Gastrocnemius medialis (tissue), 4 donors: Measurements from ENCODE around the gene TMEM181.

Experiments used
- POLR2A ChIP-seq, 2 donors: fragments of 450-650 bp; IDR thresholded peaks; one replicate each; pipeline ENCODE4 v1.6.1; 2017; ENCODE audit warnings: antibody characterized with exemption in 2 of 2, mild to moderate bottlenecking in 2 of 2, moderate library complexity in 2 of 2
- TF ChIP-seq, protein P1 (sequence below), 5 experiments: fragments of 450-650 bp in 3 of 5; fragments of 200-600 bp in 2 of 5; sonication (generic) in 2 of 5; IDR thresholded peaks in 4 of 5; conservative IDR thresholded peaks in 1 of 5; 1 replicate in 4 of 5; 2 replicates in 1 of 5; pipeline ENCODE4 v1.5.1; 2016 to 2019; ENCODE audit warnings: antibody characterized with exemption in 5 of 5, mild to moderate bottlenecking in 3 of 5, moderate library complexity in 3 of 5

GRCh38 chr6:158620963-158621693, 61.2 kb downstream of the TMEM181 start:
- TF ChIP-seq, protein P1, sequence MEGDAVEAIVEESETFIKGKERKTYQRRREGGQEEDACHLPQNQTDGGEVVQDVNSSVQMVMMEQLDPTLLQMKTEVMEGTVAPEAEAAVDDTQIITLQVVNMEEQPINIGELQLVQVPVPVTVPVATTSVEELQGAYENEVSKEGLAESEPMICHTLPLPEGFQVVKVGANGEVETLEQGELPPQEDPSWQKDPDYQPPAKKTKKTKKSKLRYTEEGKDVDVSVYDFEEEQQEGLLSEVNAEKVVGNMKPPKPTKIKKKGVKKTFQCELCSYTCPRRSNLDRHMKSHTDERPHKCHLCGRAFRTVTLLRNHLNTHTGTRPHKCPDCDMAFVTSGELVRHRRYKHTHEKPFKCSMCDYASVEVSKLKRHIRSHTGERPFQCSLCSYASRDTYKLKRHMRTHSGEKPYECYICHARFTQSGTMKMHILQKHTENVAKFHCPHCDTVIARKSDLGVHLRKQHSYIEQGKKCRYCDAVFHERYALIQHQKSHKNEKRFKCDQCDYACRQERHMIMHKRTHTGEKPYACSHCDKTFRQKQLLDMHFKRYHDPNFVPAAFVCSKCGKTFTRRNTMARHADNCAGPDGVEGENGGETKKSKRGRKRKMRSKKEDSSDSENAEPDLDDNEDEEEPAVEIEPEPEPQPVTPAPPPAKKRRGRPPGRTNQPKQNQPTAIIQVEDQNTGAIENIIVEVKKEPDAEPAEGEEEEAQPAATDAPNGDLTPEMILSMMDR (IDR thresholded peaks at IDR 0.05 in 4 of 5, conservative IDR thresholded peaks at IDR 0.05 in 1 of 5): no peak
- TF ChIP-seq POLR2A (IDR thresholded peaks at IDR 0.05): no peak
